SK-N-SH (cell line): ENCODE results near the gene LMF1. TPM values are rescaled to one million over a fixed set of nuclear protein-coding genes. Genes with fewer than 3 reads are reported as not detected.

Source experiments
- CTCF ChIA-PET: fragments of 300-600, 350-600 bp; formaldehyde crosslinking; extraction: SDS; loops from one replicate; lab custom pipeline; 2021; lab: Yijun Ruan, JAX
- POLR2A ChIA-PET: fragments of 350-600 bp; sonication (Branson Sonifier 250); formaldehyde crosslinking; extraction: SDS; loops from one replicate; lab custom pipeline; 2020; ENCODE audit warnings: antibody characterized with exemption, inconsistent platforms; lab: Yijun Ruan, JAX
- DNase-seq: peaks from one replicate; pipeline ENCODE4 v3.0.0; 2012
- H2AFZ ChIP-seq: fragments of 200-600 bp; sonication (generic); 2 replicates; pipeline ENCODE4 v1.8.1; 2016; ENCODE audit warnings: antibody characterized with exemption, mild to moderate bottlenecking, low read depth
- H3F3A ChIP-seq: fragments of 200-600 bp; sonication (generic); replicated peaks from 2 replicates; pipeline ENCODE3; 2016; ENCODE audit warnings: antibody characterized with exemption, mild to moderate bottlenecking; ENCODE audit not compliant: insufficient read depth
- H3K27ac ChIP-seq, 2 experiments: fragments of 200-500 bp in 1 of 2; fragments of 200-600 bp in 1 of 2; sonication (Bioruptor generic) in 1 of 2; sonication (generic), shearing (Covaris generic) in 1 of 2; 2 replicates each; pipeline versions ENCODE4 v1.5.1 to v1.6.1; 2014 to 2016; ENCODE audit warnings: low read depth in 2 of 2, inconsistent platforms in 1 of 2, low read length in 1 of 2, mild to moderate bottlenecking in 1 of 2, mixed read lengths in 1 of 2
- H3K27me3 ChIP-seq: fragments of 200-600 bp; sonication (generic), shearing (Covaris generic); 2 replicates; pipeline ENCODE4 v1.6.1; 2016; ENCODE audit warnings: mixed run types; ENCODE audit not compliant: insufficient read depth
- H3K36me3 ChIP-seq, 2 experiments: fragments of 200-500 bp in 1 of 2; fragments of 200-600 bp in 1 of 2; sonication (Bioruptor generic) in 1 of 2; sonication (generic) in 1 of 2; replicated peaks in 1 of 2; 2 replicates each; pipeline versions ENCODE3 to v1.5.1; 2014 to 2016; ENCODE audit warnings: low read length in 1 of 2, mild to moderate bottlenecking in 1 of 2; ENCODE audit not compliant: insufficient read depth in 2 of 2, control insufficient read depth in 1 of 2
- H3K4me1 ChIP-seq, 2 experiments: fragments of 200-500 bp in 1 of 2; fragments of 200-600 bp in 1 of 2; sonication (Bioruptor generic) in 1 of 2; sonication (generic), shearing (Covaris generic) in 1 of 2; 2 replicates each; pipeline versions ENCODE4 v1.5.1 to v1.6.1; 2014 to 2016; ENCODE audit warnings: low read depth in 1 of 2, low read length in 1 of 2, mixed run types in 1 of 2; ENCODE audit not compliant: insufficient read depth in 2 of 2, control insufficient read depth in 1 of 2
- H3K4me2 ChIP-seq: fragments of 200-600 bp; sonication (generic), shearing (Covaris generic); 2 replicates; pipeline ENCODE4 v1.6.1; 2017; ENCODE audit warnings: mixed run types
- H3K4me3 ChIP-seq, 2 experiments: fragments of 200-500 bp in 1 of 2; fragments of 200-600 bp in 1 of 2; sonication (Bioruptor generic) in 1 of 2; sonication (generic), shearing (Covaris generic) in 1 of 2; 2 replicates each; pipeline versions ENCODE4 v1.5.1 to v1.8.1; 2014 to 2016; ENCODE audit warnings: low read depth in 2 of 2, inconsistent platforms in 1 of 2, low read length in 1 of 2, mild to moderate bottlenecking in 1 of 2, mixed read lengths in 1 of 2, moderate library complexity in 1 of 2
- H3K79me2 ChIP-seq: fragments of 200-600 bp; sonication (generic); 2 replicates; pipeline ENCODE4 v1.8.1; 2017; ENCODE audit warnings: mild to moderate bottlenecking; ENCODE audit not compliant: insufficient read depth
- H3K9ac ChIP-seq: fragments of 200-600 bp; sonication (generic); 2 replicates; pipeline ENCODE4 v1.6.1; 2017; ENCODE audit warnings: mixed run types
- H3K9me2 ChIP-seq: fragments of 200-600 bp; sonication (generic); 2 replicates; pipeline ENCODE4 v1.6.1; 2017; ENCODE audit warnings: mixed run types
- H3K9me3 ChIP-seq: fragments of 200-600 bp; sonication (generic); 2 replicates; pipeline ENCODE4 v1.6.1; 2017; ENCODE audit warnings: mixed run types, mild to moderate bottlenecking, moderate library complexity
- H4K20me1 ChIP-seq: fragments of 200-600 bp; sonication (generic); 2 replicates; pipeline ENCODE4 v1.6.1; 2017; ENCODE audit warnings: mild to moderate bottlenecking, mixed run types; ENCODE audit not compliant: insufficient read depth
- ELF1 ChIP-seq: IDR thresholded peaks from 2 replicates; pipeline ENCODE4 v1.4.0; 2012
- EP300 ChIP-seq, 2 experiments: IDR thresholded peaks; 2 replicates each; pipeline versions ENCODE4 v1.4.0 to v1.6.1; 2012; ENCODE audit warnings: borderline replicate concordance in 1 of 2, low read depth in 1 of 2, low read length in 1 of 2
- IRF3 ChIP-seq: fragments of 150-350 bp; IDR thresholded peaks from 2 replicates; pipeline ENCODE4 v1.6.1; 2016; ENCODE audit warnings: mild to moderate bottlenecking, low read depth, low read length
- JUND ChIP-seq: IDR thresholded peaks from 2 replicates; pipeline ENCODE4 v1.4.0; 2012
- MEF2A ChIP-seq: IDR thresholded peaks from 2 replicates; pipeline ENCODE4 v1.4.0; 2012; ENCODE audit warnings: low read depth, borderline replicate concordance
- MXI1 ChIP-seq: IDR thresholded peaks from 2 replicates; pipeline ENCODE4 v1.6.1; 2012; ENCODE audit warnings: mild to moderate bottlenecking, low read depth, low read length, improper control_type of control experiment
- NFIC ChIP-seq: IDR thresholded peaks from 2 replicates; pipeline ENCODE4 v1.4.0; 2012; ENCODE audit warnings: borderline replicate concordance
- RCOR1 ChIP-seq: fragments of 150-350 bp; IDR thresholded peaks from 2 replicates; pipeline ENCODE4 v1.6.1; 2017; ENCODE audit warnings: antibody characterized with exemption, low read length
- SIN3A ChIP-seq: IDR thresholded peaks from 2 replicates; pipeline ENCODE4 v1.6.1; 2012; ENCODE audit warnings: low read depth, mild to moderate bottlenecking, low read length, moderate library complexity, borderline replicate concordance
- SMC3 ChIP-seq: IDR thresholded peaks from 2 replicates; pipeline ENCODE4 v1.6.1; 2012; ENCODE audit warnings: low read depth, low read length, improper control_type of control experiment
- ZBTB33 ChIP-seq: IDR thresholded peaks from 2 replicates; pipeline ENCODE4 v1.4.0; 2012; ENCODE audit warnings: low read depth, borderline replicate concordance
- WGBS: methylation state at CpG from one replicate; pipeline ENCODE4 v1.1.6; 2017; ENCODE audit warnings: low lambda C conversion rate; 5-methylcytosine and 5-hydroxymethylcytosine counted together
- polyA plus RNA-seq, 3 experiments: library from polyadenylated mRNA; depleted of rRNA; stranded (reverse); fragments of >200 nt; gene quantifications; 2 replicates each; pipeline ENCODE4 v1.2.3, GENCODE V29; 2012
- TF ChIP-seq, protein P1 (sequence below): IDR thresholded peaks from 2 replicates; pipeline ENCODE4; 2012
- TF ChIP-seq, protein P2 (sequence below): IDR thresholded peaks from 2 replicates; pipeline ENCODE4 v1.6.1; 2012; ENCODE audit warnings: mild to moderate bottlenecking, low read depth, low read length, moderate library complexity
- TF ChIP-seq, protein P3 (sequence below): fragments of 150-350 bp; IDR thresholded peaks from 2 replicates; pipeline ENCODE4 v1.6.1; 2017; ENCODE audit warnings: antibody characterized with exemption, low read length, low read depth, borderline replicate concordance

The LMF1 gene
- polyA plus RNA-seq, 1 of the 3 experiments (the other 2 are of a cell fraction) = 5.7 TPM

GRCh38 chr16:947255-947921 is 23.4 kb downstream of the LMF1 start:
- no peak overlapping the region for H3K9ac ChIP-seq
- 77% methylated on average over 20 of the region's 21 CpGs for WGBS
- no peak overlapping the region for H2AFZ ChIP-seq

More at GRCh38 chr16:947255-947921, 23.4 kb downstream of the LMF1 start:
- no peaks in the 10 kb centered on the region for H3K36me3 ChIP-seq
- H3K9me2 ChIP-seq = no peaks in the 10 kb centered on the region
- no peak for TF ChIP-seq EP300 (IDR thresholded peaks at IDR 0.05; ENCODE audit: borderline replicate concordance in 1 of 2, low read depth in 1 of 2, low read length in 1 of 2)
- TF ChIP-seq, protein P1, sequence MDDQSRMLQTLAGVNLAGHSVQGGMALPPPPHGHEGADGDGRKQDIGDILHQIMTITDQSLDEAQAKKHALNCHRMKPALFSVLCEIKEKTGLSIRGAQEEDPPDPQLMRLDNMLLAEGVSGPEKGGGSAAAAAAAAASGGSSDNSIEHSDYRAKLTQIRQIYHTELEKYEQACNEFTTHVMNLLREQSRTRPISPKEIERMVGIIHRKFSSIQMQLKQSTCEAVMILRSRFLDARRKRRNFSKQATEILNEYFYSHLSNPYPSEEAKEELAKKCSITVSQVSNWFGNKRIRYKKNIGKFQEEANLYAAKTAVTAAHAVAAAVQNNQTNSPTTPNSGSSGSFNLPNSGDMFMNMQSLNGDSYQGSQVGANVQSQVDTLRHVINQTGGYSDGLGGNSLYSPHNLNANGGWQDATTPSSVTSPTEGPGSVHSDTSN = no peak
- no peak for TF ChIP-seq ELF1
- TF ChIP-seq SMC3 = no peak
- no peak for TF ChIP-seq SIN3A
- no peak for TF ChIP-seq MXI1
- TF ChIP-seq JUND = no peak
- TF ChIP-seq NFIC = no peak
- TF ChIP-seq, protein P2, sequence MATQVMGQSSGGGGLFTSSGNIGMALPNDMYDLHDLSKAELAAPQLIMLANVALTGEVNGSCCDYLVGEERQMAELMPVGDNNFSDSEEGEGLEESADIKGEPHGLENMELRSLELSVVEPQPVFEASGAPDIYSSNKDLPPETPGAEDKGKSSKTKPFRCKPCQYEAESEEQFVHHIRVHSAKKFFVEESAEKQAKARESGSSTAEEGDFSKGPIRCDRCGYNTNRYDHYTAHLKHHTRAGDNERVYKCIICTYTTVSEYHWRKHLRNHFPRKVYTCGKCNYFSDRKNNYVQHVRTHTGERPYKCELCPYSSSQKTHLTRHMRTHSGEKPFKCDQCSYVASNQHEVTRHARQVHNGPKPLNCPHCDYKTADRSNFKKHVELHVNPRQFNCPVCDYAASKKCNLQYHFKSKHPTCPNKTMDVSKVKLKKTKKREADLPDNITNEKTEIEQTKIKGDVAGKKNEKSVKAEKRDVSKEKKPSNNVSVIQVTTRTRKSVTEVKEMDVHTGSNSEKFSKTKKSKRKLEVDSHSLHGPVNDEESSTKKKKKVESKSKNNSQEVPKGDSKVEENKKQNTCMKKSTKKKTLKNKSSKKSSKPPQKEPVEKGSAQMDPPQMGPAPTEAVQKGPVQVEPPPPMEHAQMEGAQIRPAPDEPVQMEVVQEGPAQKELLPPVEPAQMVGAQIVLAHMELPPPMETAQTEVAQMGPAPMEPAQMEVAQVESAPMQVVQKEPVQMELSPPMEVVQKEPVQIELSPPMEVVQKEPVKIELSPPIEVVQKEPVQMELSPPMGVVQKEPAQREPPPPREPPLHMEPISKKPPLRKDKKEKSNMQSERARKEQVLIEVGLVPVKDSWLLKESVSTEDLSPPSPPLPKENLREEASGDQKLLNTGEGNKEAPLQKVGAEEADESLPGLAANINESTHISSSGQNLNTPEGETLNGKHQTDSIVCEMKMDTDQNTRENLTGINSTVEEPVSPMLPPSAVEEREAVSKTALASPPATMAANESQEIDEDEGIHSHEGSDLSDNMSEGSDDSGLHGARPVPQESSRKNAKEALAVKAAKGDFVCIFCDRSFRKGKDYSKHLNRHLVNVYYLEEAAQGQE = no peak
- no peak for TF ChIP-seq MEF2A
- TF ChIP-seq ZBTB33 = no peak
- TF ChIP-seq RCOR1 = no peak
- TF ChIP-seq IRF3 = no peak
- TF ChIP-seq, protein P3, sequence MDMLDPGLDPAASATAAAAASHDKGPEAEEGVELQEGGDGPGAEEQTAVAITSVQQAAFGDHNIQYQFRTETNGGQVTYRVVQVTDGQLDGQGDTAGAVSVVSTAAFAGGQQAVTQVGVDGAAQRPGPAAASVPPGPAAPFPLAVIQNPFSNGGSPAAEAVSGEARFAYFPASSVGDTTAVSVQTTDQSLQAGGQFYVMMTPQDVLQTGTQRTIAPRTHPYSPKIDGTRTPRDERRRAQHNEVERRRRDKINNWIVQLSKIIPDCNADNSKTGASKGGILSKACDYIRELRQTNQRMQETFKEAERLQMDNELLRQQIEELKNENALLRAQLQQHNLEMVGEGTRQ = no peak
- H3K9me3 ChIP-seq = no peaks in the 10 kb centered on the region
- CTCF ChIA-PET = no interaction called here
- no peaks in the 10 kb centered on the region for H4K20me1 ChIP-seq
- no peaks in the 10 kb centered on the region for H3F3A ChIP-seq
- POLR2A ChIA-PET = no interaction called here
- H3K79me2 ChIP-seq = no peaks in the 10 kb centered on the region
- no peaks in the 10 kb centered on the region for H3K27me3 ChIP-seq
- no peak overlapping the region for H3K27ac ChIP-seq
- H3K4me2 ChIP-seq = no peak overlapping the region
- no peaks in the 10 kb centered on the region for H3K4me1 ChIP-seq
- H3K4me3 ChIP-seq = no peak overlapping the region
- no peak for DNase-seq
